Measurements from ENCODE around the gene POMGNT1.

DNA sequence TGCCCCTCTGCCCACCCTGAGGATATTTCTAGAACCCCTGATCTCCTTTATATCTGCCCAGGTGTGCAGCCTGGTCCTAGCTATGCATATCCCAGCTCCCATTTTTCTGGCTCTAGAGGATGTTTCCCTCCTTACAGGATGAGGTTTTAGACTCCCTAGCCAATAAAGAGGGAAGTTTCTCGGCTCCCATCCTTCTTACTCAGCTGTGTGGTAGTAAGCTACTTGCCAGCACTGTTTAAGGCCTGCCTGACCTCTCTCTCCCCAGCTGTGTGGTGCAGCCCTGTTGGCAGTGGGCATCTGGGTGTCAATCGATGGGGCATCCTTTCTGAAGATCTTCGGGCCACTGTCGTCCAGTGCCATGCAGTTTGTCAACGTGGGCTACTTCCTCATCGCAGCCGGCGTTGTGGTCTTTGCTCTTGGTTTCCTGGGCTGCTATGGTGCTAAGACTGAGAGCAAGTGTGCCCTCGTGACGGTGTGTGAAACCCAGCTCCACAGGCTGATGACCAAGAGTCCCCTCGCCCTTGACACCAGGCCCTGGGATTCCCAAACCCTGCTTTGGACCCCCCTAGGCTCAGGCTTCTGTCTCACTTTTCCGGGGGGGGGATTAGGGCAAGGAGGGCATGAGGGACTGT is 14.2 kb downstream of the POMGNT1 start:
- TF ChIP-seq POLR2A (IDR thresholded peaks at IDR 0.05), result no peak
- TF ChIP-seq CTCF (IDR thresholded peaks at IDR 0.05 in 8 of 11, conservative IDR thresholded peaks at IDR 0.05 in 3 of 11), result no peak
